Tibial nerve (tissue), 4 donors: ENCODE results near the gene RARA. TPM values are rescaled to one million over a fixed set of nuclear protein-coding genes. Genes with fewer than 3 reads are reported as not detected.

Source experiments
- DNase-seq, 2 donors: peaks; one replicate each; pipeline ENCODE4 v3.0.0-alpha.2; 2019; ENCODE audit warnings: low spot score in 2 of 2
- H3K27ac ChIP-seq, 4 donors: fragments of 200-600 bp; sonication (generic) in 3 of 4; one replicate each; pipeline ENCODE4 v1.5.1; 2017 to 2019; ENCODE audit warnings: mild to moderate bottlenecking in 1 of 4
- H3K27me3 ChIP-seq, 2 donors: fragments of 200-600 bp; sonication (generic) in 1 of 2; one replicate each; pipeline versions ENCODE4 v1.5.1 to v1.6.0; 2017 to 2019
- H3K36me3 ChIP-seq, 3 donors: fragments of 200-600 bp; sonication (generic); one replicate each; pipeline ENCODE4 v1.5.1; 2018 to 2019
- H3K4me1 ChIP-seq, 4 donors: fragments of 200-600 bp; sonication (generic) in 3 of 4; one replicate each; pipeline ENCODE4 v1.5.1; 2017 to 2019
- H3K4me3 ChIP-seq, 4 donors: fragments of 200-600 bp; sonication (generic) in 3 of 4; one replicate each; pipeline ENCODE4 v1.5.1; 2017 to 2019; ENCODE audit warnings: mild to moderate bottlenecking in 1 of 4, moderate library complexity in 1 of 4
- H3K9me3 ChIP-seq, 4 donors: fragments of 200-600 bp; sonication (generic) in 3 of 4; one replicate each; pipeline ENCODE4 v1.5.1; 2017 to 2019
- EP300 ChIP-seq, 2 donors: sonication (generic); formaldehyde crosslinking; IDR thresholded peaks; one replicate each; pipeline ENCODE4 v1.6.1; 2017; ENCODE audit warnings: antibody characterized with exemption in 2 of 2, mild to moderate bottlenecking in 1 of 2
- POLR2A ChIP-seq, 2 donors: fragments of 450-650 bp; IDR thresholded peaks; one replicate each; pipeline ENCODE4 v1.6.1; 2017; ENCODE audit warnings: antibody characterized with exemption in 2 of 2, mild to moderate bottlenecking in 2 of 2, moderate library complexity in 2 of 2
- WGBS, 2 donors: methylation state at CpG; one replicate each; pipeline ENCODE4 v1.1.5; 2018; 5-methylcytosine and 5-hydroxymethylcytosine counted together
- total RNA-seq, 4 donors: library from RNA; depleted of rRNA; stranded (reverse); fragments of >200 nt; gene quantifications; one replicate each; pipeline ENCODE4 v1.1.0, GENCODE V29; 2016
- TF ChIP-seq, protein P1 (sequence below), 5 experiments: fragments of 200-600 bp in 3 of 5; fragments of 450-650 bp in 2 of 5; sonication (generic) in 3 of 5; IDR thresholded peaks; one replicate each; pipeline ENCODE4 v1.5.1; 2016 to 2019; ENCODE audit warnings: antibody characterized with exemption in 5 of 5, mild to moderate bottlenecking in 3 of 5, moderate library complexity in 2 of 5

The RARA gene
- total RNA-seq, 4 donors from 2014 or later = 28.9 to 58.2 (median 46.4) TPM

DNA sequence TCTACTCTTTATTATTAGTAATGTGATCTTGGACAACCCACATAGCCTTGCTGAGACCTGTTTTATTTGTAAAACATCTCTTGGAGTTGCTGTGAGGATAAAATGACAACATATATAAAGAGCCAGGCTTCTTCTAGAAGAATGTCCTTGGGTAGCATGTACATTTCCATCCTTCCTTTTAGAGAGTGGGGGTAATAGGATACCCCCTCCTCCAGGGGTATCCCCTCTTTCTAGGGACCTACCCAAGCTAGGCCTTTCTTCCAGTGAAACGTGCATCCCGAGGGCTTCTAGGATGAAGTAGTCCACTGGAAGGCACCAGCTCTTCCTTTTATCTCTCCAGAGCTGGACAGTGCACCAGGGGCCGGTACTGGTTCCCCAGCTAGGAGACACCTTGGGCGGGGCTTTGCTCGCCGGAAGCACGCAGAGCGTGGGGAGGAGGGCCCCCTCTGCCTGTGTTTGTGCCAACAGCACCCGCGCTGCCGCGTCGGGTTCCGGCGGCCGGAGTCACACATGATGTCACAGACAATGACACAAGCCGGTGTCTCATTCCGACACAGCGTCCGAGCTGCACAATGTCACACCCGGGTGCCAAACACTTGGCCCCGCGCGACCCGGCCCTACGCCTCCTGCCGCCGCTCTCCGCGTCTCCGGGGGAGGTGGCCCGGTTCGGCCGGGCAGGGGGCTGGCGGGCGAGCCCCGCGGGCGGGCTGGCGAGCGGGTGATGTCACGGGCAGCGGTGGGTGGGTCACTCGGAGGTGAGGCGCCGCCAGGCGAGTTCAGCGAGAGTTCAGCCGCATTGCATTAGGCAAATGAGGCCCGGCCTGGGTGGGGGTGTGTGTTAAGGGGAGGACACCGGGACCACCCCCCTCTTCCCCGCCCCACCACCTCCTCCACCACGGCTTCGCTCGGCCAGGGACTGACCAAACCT is 32.2 kb downstream of the RARA start:
- DNase-seq = peak; percentile 84 to 85
- peaks cover 0 to 82% (median 54%) of the 10 kb centered on the region in 4 donors for H3K4me1 ChIP-seq
- H3K27me3 ChIP-seq = no peaks in the 10 kb centered on the region

DNA sequence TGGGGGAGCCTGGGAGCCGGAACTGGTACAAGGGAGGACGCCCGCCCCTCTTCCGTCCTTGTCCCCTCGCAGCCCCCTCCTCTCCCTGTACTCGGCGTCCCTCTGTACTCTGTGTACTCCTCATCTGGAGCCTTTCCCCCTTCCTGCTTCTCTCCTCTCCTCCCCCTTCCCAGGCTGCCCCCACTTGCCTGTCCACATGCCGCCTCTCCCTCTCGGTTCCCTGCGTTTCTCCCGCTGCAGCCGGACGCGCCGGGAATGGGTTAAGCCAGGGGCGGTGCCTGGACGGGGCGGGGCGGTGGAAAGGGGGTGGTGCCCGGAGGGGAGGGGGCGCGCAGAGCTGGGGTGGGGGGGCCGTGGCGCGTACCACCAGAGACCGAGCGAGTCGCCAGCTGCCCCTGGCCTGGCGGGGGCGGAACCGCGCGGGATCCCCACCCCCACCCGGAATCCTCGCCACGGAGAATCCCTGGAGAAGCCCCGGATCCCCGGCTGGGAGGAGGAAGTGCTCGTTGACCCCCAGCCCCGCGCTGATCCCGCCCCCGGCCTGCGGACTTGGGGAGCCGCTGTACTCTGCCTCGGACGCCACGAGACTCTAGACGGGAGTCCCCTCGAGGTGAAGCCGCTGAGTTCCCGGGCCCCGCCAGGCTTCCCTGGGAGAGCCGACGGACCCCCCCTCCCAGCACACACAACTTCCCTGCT is 33.0 kb downstream of the RARA start:
- DNase-seq = peak; percentile 69 to 77
- no peaks in the 10 kb centered on the region for H3K36me3 ChIP-seq
- no peaks in the 10 kb centered on the region for H3K27me3 ChIP-seq
- no peaks in the 10 kb centered on the region for H3K9me3 ChIP-seq
- WGBS, 2 donors = 1 to 2% methylated on average over 24 to 39 of the region's 55 CpGs
- peak in 1 of 2 donors; percentile 23 for TF ChIP-seq POLR2A (IDR thresholded peaks at IDR 0.05)
- TF ChIP-seq, protein P1, sequence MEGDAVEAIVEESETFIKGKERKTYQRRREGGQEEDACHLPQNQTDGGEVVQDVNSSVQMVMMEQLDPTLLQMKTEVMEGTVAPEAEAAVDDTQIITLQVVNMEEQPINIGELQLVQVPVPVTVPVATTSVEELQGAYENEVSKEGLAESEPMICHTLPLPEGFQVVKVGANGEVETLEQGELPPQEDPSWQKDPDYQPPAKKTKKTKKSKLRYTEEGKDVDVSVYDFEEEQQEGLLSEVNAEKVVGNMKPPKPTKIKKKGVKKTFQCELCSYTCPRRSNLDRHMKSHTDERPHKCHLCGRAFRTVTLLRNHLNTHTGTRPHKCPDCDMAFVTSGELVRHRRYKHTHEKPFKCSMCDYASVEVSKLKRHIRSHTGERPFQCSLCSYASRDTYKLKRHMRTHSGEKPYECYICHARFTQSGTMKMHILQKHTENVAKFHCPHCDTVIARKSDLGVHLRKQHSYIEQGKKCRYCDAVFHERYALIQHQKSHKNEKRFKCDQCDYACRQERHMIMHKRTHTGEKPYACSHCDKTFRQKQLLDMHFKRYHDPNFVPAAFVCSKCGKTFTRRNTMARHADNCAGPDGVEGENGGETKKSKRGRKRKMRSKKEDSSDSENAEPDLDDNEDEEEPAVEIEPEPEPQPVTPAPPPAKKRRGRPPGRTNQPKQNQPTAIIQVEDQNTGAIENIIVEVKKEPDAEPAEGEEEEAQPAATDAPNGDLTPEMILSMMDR (IDR thresholded peaks at IDR 0.05) = no peak
- TF ChIP-seq EP300 (IDR thresholded peaks at IDR 0.05) = peak in 1 of 2 donors; percentile 33
- H3K4me3 ChIP-seq = peak overlapping the region; percentile 79 to 95 (median 84)
- H3K27ac ChIP-seq = peak overlapping the region; percentile 94 to 98 (median 96)
- H3K4me1 ChIP-seq = peaks cover 0 to 82% (median 59%) of the 10 kb centered on the region in 4 donors

More for the DNA sequence above, 32.2 kb downstream of the RARA start:
- Histone ChIP-seq H3K27ac (peak overlapping the region; percentile 94 to 98 (median 96)), H3K4me3 (peak overlapping the region; percentile 79 to 95 (median 84)), H3K9me3 (no peaks in the 10 kb centered on the region), H3K36me3 (no peaks in the 10 kb centered on the region)
- peak; percentile 72 to 75 for TF ChIP-seq POLR2A (IDR thresholded peaks at IDR 0.05)
- TF ChIP-seq, protein P1 (IDR thresholded peaks at IDR 0.05) = peak in 3 of 5 experiments; percentile 30 to 37 (median 31)
- peak; percentile 81 to 89 for TF ChIP-seq EP300 (IDR thresholded peaks at IDR 0.05)
- WGBS, 2 donors = 1% methylated on average over 31 to 44 of the region's 55 CpGs

DNA sequence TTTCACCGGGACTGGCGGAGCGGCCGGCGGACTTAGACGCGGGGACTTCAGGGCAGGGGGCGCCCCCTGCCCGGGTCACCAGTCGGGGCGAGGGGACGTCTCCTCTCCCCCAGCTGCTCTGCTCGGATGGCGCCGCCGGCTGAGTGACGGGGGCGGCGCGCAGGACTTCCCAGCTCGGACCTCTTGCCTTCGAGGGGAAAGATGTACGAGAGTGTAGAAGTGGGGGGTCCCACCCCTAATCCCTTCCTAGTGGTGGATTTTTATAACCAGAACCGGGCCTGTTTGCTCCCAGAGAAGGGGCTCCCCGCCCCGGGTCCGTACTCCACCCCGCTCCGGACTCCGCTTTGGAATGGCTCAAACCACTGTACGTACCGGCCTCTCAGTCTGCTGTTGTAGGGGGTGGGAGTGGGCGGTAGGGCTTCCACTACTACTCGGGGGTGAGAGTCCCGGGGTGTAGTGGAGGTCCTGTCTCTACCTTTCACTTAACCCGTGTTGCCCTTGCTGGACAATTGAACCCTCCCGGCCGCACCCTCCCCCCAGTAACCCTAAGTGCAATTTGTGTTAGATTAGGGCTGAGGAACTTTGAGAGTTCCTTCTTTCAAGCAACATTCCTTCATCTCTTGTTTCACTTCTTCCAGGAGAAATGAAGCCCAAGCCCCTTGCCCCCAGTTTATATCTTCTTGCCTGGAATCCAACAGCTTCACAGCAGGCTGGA is 33.7 kb downstream of the RARA start:
- peak overlapping the region; percentile 79 to 95 (median 84) for H3K4me3 ChIP-seq
- H3K36me3 ChIP-seq = no peaks in the 10 kb centered on the region
- peaks cover 0 to 82% (median 59%) of the 10 kb centered on the region in 4 donors for H3K4me1 ChIP-seq
- peak overlapping the region; percentile 94 to 98 (median 96) for H3K27ac ChIP-seq
- 3 to 6% methylated on average over 29 to 35 of the region's 38 CpGs for WGBS, 2 donors
- no peak for TF ChIP-seq POLR2A (IDR thresholded peaks at IDR 0.05)
- no peak for TF ChIP-seq EP300 (IDR thresholded peaks at IDR 0.05)
- TF ChIP-seq, protein P1 (IDR thresholded peaks at IDR 0.05) = no peak
- H3K9me3 ChIP-seq = no peaks in the 10 kb centered on the region
- H3K27me3 ChIP-seq = no peaks in the 10 kb centered on the region
- no peak for DNase-seq

DNA sequence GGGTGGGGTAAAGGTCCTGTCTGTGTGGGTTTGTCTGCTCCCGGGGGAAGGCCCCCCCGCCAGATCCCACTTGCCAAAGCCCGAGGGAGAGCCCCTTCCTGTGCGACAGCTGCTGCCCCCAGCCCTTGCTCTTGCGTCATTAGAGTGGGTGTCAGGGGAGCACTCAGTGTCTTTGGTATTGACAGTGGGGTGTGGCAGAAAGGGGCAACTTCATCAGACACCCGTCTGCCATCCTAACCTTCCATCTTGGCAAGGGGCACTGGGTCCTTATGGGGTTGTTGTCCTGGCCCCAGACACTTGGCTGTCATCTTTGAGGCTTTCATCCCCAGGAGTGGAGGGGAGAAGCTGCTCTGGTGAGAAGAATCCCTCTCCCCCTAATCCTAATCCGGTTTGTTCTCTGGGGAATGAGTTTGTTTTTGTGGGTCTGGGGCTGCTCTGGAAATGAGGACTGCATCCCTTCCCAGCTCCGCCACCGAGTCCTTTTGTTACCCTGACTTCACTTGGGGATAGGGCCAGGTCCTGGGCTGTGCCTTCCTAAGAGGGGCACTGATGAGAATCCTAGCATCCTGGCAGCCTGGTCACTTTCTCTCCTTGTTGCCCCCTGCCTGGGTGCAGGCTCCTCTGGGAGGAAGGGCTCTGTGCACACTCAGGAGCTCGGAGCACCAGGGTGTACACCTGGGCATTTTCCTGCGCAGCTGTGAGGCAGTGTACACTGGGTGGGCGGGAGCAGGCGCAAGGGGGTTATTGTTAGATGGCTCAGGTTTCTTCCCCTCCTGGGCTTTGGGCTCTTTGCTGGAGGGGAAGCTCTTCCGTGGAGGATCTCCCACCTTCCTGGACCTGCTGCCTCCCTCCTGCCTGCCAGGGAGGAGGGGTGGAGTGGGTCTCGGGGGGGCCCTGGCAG is 34.5 kb downstream of the RARA start:
- H3K27ac ChIP-seq = peak overlapping the region; percentile 94 to 98 (median 96)
- peak overlapping the region; percentile 79 to 95 (median 84) for H3K4me3 ChIP-seq
- H3K9me3 ChIP-seq = no peaks in the 10 kb centered on the region
- WGBS, 2 donors = 16 to 17% methylated on average over 15 of the region's 15 CpGs
- DNase-seq = no peak
- TF ChIP-seq, protein P1 (IDR thresholded peaks at IDR 0.05) = no peak
- peak in 1 of 2 donors; percentile 9 for TF ChIP-seq POLR2A (IDR thresholded peaks at IDR 0.05)
- peak in 1 of 2 donors; percentile 48 for TF ChIP-seq EP300 (IDR thresholded peaks at IDR 0.05)
- no peaks in the 10 kb centered on the region for H3K27me3 ChIP-seq
- peaks cover 0 to 82% (median 60%) of the 10 kb centered on the region in 4 donors for H3K4me1 ChIP-seq
- peaks cover 0 to 1% (median 0%) of the 10 kb centered on the region in 3 donors for H3K36me3 ChIP-seq
